Fibroblast of mammary gland (primary cell): Measurements from ENCODE around the gene PLCB4.

Experiments
- DNase-seq: peaks from one replicate; pipeline ENCODE4 v3.0.0-alpha.2; 2010; ENCODE audit warnings: low read depth
- H3K4me3 ChIP-seq: 2 replicates; pipeline ENCODE4 v1.5.1; 2011; ENCODE audit warnings: low read depth, mild to moderate bottlenecking, low read length, moderate library complexity; ENCODE audit not compliant: control insufficient read depth
- CTCF ChIP-seq: conservative IDR thresholded peaks from 2 replicates; pipeline ENCODE4 v1.5.1; 2011; ENCODE audit warnings: low read depth, low read length, inconsistent platforms; ENCODE audit not compliant: control insufficient read depth, insufficient read depth

Gene PLCB4

GRCh38 chr20:9243986-9244385 lies 175.1 kb downstream of the PLCB4 start:
- DNase-seq: peak; percentile 44
- TF ChIP-seq CTCF: no peak
- H3K4me3 ChIP-seq: no peak overlapping the region

GRCh38 chr20:9244811-9245210 lies 175.9 kb downstream of the PLCB4 start:
- no peak for TF ChIP-seq CTCF
- H3K4me3 ChIP-seq: no peak overlapping the region
- DNase-seq: no peak

GRCh38 chr20:9246731-9247130 lies 177.8 kb downstream of the PLCB4 start:
- no peak overlapping the region for H3K4me3 ChIP-seq
- DNase-seq: no peak
- no peak for TF ChIP-seq CTCF

DNA sequence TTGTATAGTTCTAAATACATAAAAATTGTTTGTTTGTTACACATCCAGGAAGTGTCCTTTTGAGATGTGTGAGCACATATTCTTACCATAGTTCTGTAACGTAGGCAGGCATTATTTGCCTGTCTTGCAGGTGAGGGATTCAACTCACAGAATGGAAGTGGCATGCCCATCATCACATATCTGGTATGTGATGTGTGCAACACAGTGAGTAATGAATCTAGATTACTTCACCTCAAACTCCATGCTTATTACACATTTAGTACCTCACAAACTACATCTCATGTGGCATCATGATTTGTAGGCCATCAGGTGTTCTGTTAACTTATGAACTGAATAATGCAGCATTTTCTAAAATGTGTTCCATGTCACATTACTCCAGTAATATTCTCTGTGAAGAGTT lies 181.6 kb downstream of the PLCB4 start:
- no peak for DNase-seq
- H3K4me3 ChIP-seq: no peak overlapping the region
- no peak for TF ChIP-seq CTCF

GRCh38 chr20:9253006-9253539 lies 184.2 kb downstream of the PLCB4 start:
- DNase-seq: no peak
- H3K4me3 ChIP-seq: no peak overlapping the region
- no peak for TF ChIP-seq CTCF

DNA sequence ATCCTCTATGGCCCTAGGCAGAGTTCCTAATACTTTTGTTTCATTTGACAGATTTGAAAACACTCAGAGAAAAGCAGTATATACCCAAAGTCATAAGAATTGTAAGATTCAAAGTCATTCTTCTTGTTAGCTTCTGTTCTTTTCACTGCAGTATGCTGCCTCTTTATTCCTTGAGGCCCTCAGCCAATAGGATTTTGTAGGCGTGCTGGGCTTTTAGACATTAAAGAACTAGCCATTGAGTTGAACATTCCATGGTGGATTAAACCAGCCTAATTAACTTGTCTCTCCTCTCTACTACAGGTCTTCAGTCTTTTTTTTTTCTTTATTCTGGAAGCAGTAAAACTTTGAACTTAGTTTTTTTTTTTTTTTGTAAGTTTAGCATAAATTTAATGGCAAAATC lies 186.3 kb downstream of the PLCB4 start:
- DNase-seq: no peak
- no peak overlapping the region for H3K4me3 ChIP-seq
- TF ChIP-seq CTCF: no peak

DNA sequence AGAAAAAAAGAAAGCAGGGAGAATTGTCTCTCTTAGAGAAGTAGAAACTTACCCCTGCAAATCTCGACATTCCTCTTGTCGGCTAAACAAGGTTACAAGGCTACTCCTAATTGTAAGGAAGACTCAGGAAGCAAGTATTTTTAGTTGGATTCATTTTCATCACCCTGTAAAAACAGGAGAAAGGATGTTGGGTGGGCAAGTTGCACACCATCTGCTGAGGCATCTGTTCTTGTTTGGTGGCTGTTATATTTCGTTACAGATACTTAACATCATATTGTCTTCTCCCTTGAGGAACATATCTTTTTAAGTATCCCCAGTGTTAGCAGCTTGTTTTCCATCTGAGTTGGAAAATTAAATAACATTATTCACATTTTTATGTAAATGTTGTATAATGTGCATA lies 187.5 kb downstream of the PLCB4 start:
- DNase-seq: no peak
- TF ChIP-seq CTCF: no peak
- no peak overlapping the region for H3K4me3 ChIP-seq
